ENCODE data around the gene CLSTN3.
"Not testable (repeated sequence)": the region's sequence is repeated elsewhere in the genome, so short reads cannot be mapped to it uniquely, and the experiment has no call there.

Gene CLSTN3

GRCh38 chr12:7106082-7106481, 24.1 kb upstream of the CLSTN3 start:
- no peak for DNase-seq

- not testable (repeated sequence) for DNase-seq
These were observed 23.0 kb upstream of the CLSTN3 start for GRCh38 chr12:7107181-7107580.

GRCh38 chr12:7107636-7108002, 22.6 kb upstream of the CLSTN3 start:
- DNase-seq: no peak

GRCh38 chr12:7108003-7108795, 22.0 kb upstream of the CLSTN3 start:
- peak; percentile 76 for DNase-seq

- DNase-seq: peak; percentile 94
These were observed 21.2 kb upstream of the CLSTN3 start, which contains the start of gene C1RL for GRCh38 chr12:7108796-7109571. C1RL (minus strand) TSS chr12:7109214; CDS start chr12:7109180, 34 bp downstream.

- DNase-seq: no peak
These were observed 20.6 kb upstream of the CLSTN3 start for GRCh38 chr12:7109572-7109920.

GRCh38 chr12:7110661-7111060, 19.5 kb upstream of the CLSTN3 start:
- DNase-seq: no peak

GRCh38 chr12:7112041-7112440, 18.1 kb upstream of the CLSTN3 start:
- no peak for DNase-seq

GRCh38 chr12:7113389-7113871, 16.7 kb upstream of the CLSTN3 start:
- DNase-seq: peak; percentile 85

- no peak for DNase-seq
These were observed 16.2 kb upstream of the CLSTN3 start for GRCh38 chr12:7114008-7114407.

- no peak for DNase-seq
These were observed 15.3 kb upstream of the CLSTN3 start for GRCh38 chr12:7114851-7115250.

GRCh38 chr12:7116196-7116595, 14.0 kb upstream of the CLSTN3 start:
- DNase-seq: no peak

GRCh38 chr12:7116916-7117315, 13.3 kb upstream of the CLSTN3 start:
- no peak for DNase-seq

- DNase-seq: no peak
These were observed 12.5 kb upstream of the CLSTN3 start for GRCh38 chr12:7117670-7118069.

GRCh38 chr12:7118881-7119280, 11.3 kb upstream of the CLSTN3 start:
- no peak for DNase-seq

- no peak for DNase-seq
These were observed 10.0 kb upstream of the CLSTN3 start for GRCh38 chr12:7120166-7120565.

GRCh38 chr12:7121324-7121723, 8.8 kb upstream of the CLSTN3 start:
- DNase-seq: no peak

- no peak for DNase-seq
These were observed 7.1 kb upstream of the CLSTN3 start for GRCh38 chr12:7122811-7123769.

GRCh38 chr12:7123806-7124522, 6.2 kb upstream of the CLSTN3 start:
- DNase-seq: no peak

- no peak for DNase-seq
These were observed 4.4 kb upstream of the CLSTN3 start for GRCh38 chr12:7125632-7126227.

GRCh38 chr12:7127916-7128626, 2.1 kb upstream of the CLSTN3 start:
- DNase-seq: no peak

Measured in NCI-H2171 (cell line).